VCaP (cell line): Measurements from ENCODE around the gene PAM16.
"Not testable (repeated sequence)": the region's sequence is repeated elsewhere in the genome, so short reads cannot be mapped to it uniquely, and the experiment has no call there.

Experiments
- H3K27ac ChIP-seq: fragments of 450-650 bp; 2 replicates; pipeline ENCODE4 v1.5.1; 2017
- CTCF ChIP-seq: fragments of 450-650 bp; conservative IDR thresholded peaks from 2 replicates; pipeline ENCODE4 v1.5.1; 2017; ENCODE audit warnings: mild to moderate bottlenecking, moderate library complexity

PAM16 gene

DNA sequence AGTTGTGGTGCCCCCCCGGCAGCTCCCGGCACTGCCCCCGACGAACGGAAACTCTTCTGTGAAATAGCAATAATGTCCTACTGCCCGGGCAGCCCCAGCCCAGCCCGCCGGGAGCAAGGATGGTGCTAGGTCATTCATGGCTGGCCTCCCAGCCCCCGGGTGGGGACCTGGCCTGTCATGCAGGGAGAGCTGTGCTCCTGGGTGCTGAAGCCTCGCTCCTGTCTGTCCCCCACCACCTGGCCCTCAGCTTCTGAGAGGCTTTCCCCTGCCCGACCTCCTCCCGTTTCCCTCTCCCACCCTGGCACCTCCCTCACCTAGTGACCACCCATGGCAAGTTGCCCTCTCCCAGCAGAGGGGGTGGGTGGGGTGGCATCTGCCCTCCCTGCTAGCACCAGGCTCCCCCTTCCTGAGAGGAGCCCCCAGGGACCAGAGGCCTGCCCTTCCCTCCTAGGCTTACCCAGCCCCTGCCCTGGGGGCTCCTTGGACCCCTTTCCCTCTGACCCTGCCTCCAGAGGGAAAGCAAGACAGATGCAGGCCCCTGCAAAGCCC lies 13.5 kb downstream of the PAM16 start:
- H3K27ac ChIP-seq: no peak overlapping the region
- no peak for TF ChIP-seq CTCF

GRCh38 chr16:4336701-4337539 lies 14.2 kb downstream of the PAM16 start:
- H3K27ac ChIP-seq: no peak overlapping the region
- TF ChIP-seq CTCF: no peak

DNA sequence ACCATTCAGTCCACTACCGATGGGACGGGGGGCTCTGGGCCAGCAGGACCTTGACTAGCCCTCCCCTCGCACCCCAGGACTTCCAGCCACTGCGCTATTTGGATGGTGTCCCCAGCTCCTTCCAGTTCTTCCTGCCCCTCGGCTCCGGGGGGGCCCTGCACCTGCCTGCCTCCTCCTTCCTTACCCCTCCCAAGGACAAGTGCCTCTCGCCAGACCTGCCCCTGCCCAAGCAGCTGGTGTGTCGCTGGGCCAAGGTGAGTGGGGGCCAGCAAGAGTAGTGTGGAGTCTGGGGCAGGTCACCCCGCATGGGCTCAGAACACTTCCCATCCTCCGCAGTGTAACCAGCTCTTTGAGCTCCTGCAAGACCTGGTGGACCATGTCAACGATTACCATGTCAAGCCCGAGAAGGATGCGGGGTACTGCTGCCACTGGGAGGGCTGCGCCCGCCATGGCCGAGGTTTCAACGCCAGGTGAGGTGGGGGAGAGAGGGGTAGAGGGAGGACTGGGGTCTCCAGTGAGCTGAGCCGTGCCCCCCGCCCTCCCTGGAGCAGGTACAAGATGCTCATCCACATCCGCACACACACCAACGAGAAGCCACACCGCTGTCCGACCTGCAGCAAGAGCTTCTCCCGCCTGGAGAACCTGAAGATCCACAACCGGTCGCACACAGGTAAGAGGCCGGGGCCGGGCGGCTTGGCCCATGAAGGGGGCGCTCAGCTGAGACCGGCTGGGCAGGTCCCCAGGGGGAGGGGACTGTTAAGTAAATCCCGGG lies 16.2 kb downstream of the PAM16 start:
- TF ChIP-seq CTCF: no peak
- no peak overlapping the region for H3K27ac ChIP-seq

DNA sequence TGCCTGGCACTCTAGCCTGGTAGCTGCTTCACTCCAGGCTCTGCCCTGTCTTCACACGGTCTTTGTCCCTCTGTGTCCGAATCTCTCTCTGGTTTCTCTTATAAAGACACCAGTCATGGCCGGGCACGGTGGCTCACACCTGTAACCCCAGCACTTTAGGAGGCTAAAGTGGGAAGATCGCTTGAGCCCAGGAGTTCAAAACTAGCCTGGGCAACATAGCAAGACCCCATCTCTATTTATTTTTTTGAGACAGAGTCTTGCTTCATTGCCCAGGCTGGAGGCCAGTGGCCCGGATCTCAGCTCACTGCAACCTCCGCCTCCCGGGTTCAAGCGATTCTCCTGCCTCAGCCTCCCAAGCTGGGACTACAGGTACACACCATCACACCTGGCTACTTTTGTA lies 17.4 kb downstream of the PAM16 start:
- not testable (repeated sequence) for H3K27ac ChIP-seq

- TF ChIP-seq CTCF: no peak
- no peak overlapping the region for H3K27ac ChIP-seq
Observed at GRCh38 chr16:4333308-4333638, 17.8 kb downstream of the PAM16 start.

DNA sequence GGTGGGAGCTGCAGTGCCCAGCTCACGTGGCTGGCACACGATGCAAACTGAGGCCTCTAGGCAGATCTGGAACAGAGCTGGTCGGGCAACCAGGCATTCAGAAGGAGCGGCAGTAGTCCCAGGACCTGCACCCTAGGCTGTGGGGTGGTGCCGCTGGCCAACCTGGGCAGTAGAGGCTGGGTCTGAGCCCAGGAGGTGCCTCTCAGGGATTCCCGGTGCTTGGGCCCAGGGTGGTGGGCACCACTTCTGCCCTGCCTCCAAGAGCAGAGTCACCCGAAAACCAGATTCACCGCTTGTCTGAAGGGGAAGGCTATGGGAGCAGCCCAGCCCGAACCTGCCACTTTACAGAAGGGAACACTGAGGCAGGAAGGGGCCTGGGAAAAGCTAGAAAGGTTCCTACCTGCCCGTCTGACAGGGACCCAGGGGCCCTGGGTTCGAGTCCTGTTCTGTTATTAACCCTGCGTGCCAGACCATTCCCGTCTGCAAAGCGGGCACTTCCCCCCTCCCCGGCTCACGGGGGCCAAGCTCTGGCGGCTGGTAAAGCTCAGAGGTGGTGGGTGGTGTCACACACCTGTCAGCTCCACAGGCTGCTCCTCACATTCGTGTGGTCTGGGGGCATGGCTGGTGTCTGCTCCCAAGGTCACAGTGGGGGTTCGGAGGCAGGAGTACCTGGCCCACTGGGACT lies 18.4 kb downstream of the PAM16 start:
- TF ChIP-seq CTCF: no peak
- no peak overlapping the region for H3K27ac ChIP-seq

DNA sequence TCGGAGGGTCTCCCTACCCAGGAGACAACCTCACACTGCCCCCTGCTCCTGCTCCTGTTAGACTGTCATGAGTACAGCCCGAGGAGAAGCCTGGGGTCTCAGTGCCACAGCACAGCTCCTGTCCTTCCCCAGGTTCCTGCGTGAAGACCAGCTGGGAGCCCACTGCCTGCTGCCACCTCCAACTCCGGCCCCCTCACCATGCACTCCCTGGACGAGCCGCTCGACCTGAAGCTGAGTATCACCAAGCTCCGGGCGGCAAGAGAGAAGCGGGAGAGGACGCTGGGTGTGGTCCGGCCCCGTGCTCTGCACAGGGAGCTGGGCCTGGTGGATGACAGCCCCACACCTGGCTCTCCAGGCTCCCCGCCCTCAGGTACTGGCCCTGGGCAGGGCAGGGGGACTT lies 19.0 kb downstream of the PAM16 start:
- no peak overlapping the region for H3K27ac ChIP-seq
- TF ChIP-seq CTCF: no peak
